ENCODE data around the gene DCPS. TPM values are rescaled to one million over a fixed set of nuclear protein-coding genes. Genes with fewer than 3 reads are reported as not detected.
"Not testable (repeated sequence)": the region's sequence is repeated elsewhere in the genome, so short reads cannot be mapped to it uniquely, and the experiment has no call there.

DCPS gene
- total RNA-seq, 1 donor from 2014 or later: 11.3 TPM

GRCh38 chr11:126363706-126364248 is 59.9 kb downstream of the DCPS start:
- H3K36me3 ChIP-seq (ENCODE audit: insufficient read depth, low read length): no peaks in the 10 kb centered on the region
- H3K79me2 ChIP-seq (ENCODE audit: insufficient read depth, low read length): peaks cover 3% of the 10 kb centered on the region
- no peak overlapping the region for H3K4me3 ChIP-seq (ENCODE audit: insufficient read depth, low read depth, low read length)
- no peaks in the 10 kb centered on the region for H3K27me3 Mint-ChIP-seq (ENCODE audit: low read depth, unreplicated experiment)
- H4K20me1 ChIP-seq (ENCODE audit: insufficient read depth, low read length): peaks cover 55% of the 10 kb centered on the region
- FAIRE-seq (no peak), DNase-seq (ENCODE audit: low read depth) (no peak)
- H3K27me3 ChIP-seq (ENCODE audit: insufficient read depth, low read length): no peaks in the 10 kb centered on the region
- H3K4me1 ChIP-seq (ENCODE audit: insufficient read depth, low read length): peaks cover 8% of the 10 kb centered on the region
- H3K36me3 Mint-ChIP-seq (ENCODE audit: low read depth, unreplicated experiment): peaks cover 2% of the 10 kb centered on the region
- TF ChIP-seq EZH2 (IDR thresholded peaks at IDR 0.05; ENCODE audit: insufficient read depth, low read length) (no peak), CTCF (IDR thresholded peaks at IDR 0.05; ENCODE audit: insufficient read depth, low read depth, low read length) (no peak)
- H3K27ac Mint-ChIP-seq (ENCODE audit: unreplicated experiment): no peak overlapping the region
- no peak overlapping the region for H3K9ac ChIP-seq (ENCODE audit: low read length)
- no peak overlapping the region for H3K4me2 ChIP-seq (ENCODE audit: low read length)
- no peak overlapping the region for H3K27ac ChIP-seq (ENCODE audit: low read depth, low read length)
- H3K4me3 Mint-ChIP-seq (ENCODE audit: unreplicated experiment): no peak overlapping the region
- no peaks in the 10 kb centered on the region for H3K9me3 ChIP-seq (ENCODE audit: insufficient read depth, low read depth, low read length)
- H3K9me3 Mint-ChIP-seq (ENCODE audit: unreplicated experiment): no peaks in the 10 kb centered on the region
- peaks cover 7% of the 10 kb centered on the region for H3K4me1 Mint-ChIP-seq (ENCODE audit: low read depth, unreplicated experiment)
- H2AFZ ChIP-seq (ENCODE audit: low read depth, low read length): no peak overlapping the region

GRCh38 chr11:126364735-126365134 is 60.9 kb downstream of the DCPS start:
- H3K4me3 Mint-ChIP-seq (ENCODE audit: unreplicated experiment); H3K27ac Mint-ChIP-seq (ENCODE audit: unreplicated experiment); H3K4me1 Mint-ChIP-seq (ENCODE audit: low read depth, unreplicated experiment); FAIRE-seq; H3K9me3 ChIP-seq (ENCODE audit: insufficient read depth, low read depth, low read length); H3K36me3 Mint-ChIP-seq (ENCODE audit: low read depth, unreplicated experiment); H3K79me2 ChIP-seq (ENCODE audit: insufficient read depth, low read length); H3K27me3 ChIP-seq (ENCODE audit: insufficient read depth, low read length); H2AFZ ChIP-seq (ENCODE audit: low read depth, low read length); H3K4me1 ChIP-seq (ENCODE audit: insufficient read depth, low read length); DNase-seq (ENCODE audit: low read depth); H3K27me3 Mint-ChIP-seq (ENCODE audit: low read depth, unreplicated experiment); H3K4me3 ChIP-seq (ENCODE audit: insufficient read depth, low read depth, low read length); H3K36me3 ChIP-seq (ENCODE audit: insufficient read depth, low read length); H3K4me2 ChIP-seq (ENCODE audit: low read length); H3K9ac ChIP-seq (ENCODE audit: low read length); H3K27ac ChIP-seq (ENCODE audit: low read depth, low read length); H3K9me3 Mint-ChIP-seq (ENCODE audit: unreplicated experiment): not testable (repeated sequence)
- H4K20me1 ChIP-seq (ENCODE audit: insufficient read depth, low read length): peaks cover 50% of the 10 kb centered on the region

GRCh38 chr11:126365508-126365907 is 61.6 kb downstream of the DCPS start:
- not testable (repeated sequence) for H3K27ac Mint-ChIP-seq (ENCODE audit: unreplicated experiment); H3K4me3 Mint-ChIP-seq (ENCODE audit: unreplicated experiment); H3K27ac ChIP-seq (ENCODE audit: low read depth, low read length); DNase-seq (ENCODE audit: low read depth); H3K4me1 ChIP-seq (ENCODE audit: insufficient read depth, low read length); H3K79me2 ChIP-seq (ENCODE audit: insufficient read depth, low read length); H3K27me3 ChIP-seq (ENCODE audit: insufficient read depth, low read length); H3K36me3 ChIP-seq (ENCODE audit: insufficient read depth, low read length); H2AFZ ChIP-seq (ENCODE audit: low read depth, low read length); H3K27me3 Mint-ChIP-seq (ENCODE audit: low read depth, unreplicated experiment); H3K9me3 Mint-ChIP-seq (ENCODE audit: unreplicated experiment); H3K36me3 Mint-ChIP-seq (ENCODE audit: low read depth, unreplicated experiment); H3K9me3 ChIP-seq (ENCODE audit: insufficient read depth, low read depth, low read length); H3K4me3 ChIP-seq (ENCODE audit: insufficient read depth, low read depth, low read length); H3K4me2 ChIP-seq (ENCODE audit: low read length); H3K4me1 Mint-ChIP-seq (ENCODE audit: low read depth, unreplicated experiment); H3K9ac ChIP-seq (ENCODE audit: low read length); FAIRE-seq
- peaks cover 47% of the 10 kb centered on the region for H4K20me1 ChIP-seq (ENCODE audit: insufficient read depth, low read length)

Data from astrocyte (in vitro differentiated cells and primary cell).